ENCODE results near the gene SMCHD1.
"Not testable (repeated sequence)": the region's sequence is repeated elsewhere in the genome, so short reads cannot be mapped to it uniquely, and the experiment has no call there.

DNA sequence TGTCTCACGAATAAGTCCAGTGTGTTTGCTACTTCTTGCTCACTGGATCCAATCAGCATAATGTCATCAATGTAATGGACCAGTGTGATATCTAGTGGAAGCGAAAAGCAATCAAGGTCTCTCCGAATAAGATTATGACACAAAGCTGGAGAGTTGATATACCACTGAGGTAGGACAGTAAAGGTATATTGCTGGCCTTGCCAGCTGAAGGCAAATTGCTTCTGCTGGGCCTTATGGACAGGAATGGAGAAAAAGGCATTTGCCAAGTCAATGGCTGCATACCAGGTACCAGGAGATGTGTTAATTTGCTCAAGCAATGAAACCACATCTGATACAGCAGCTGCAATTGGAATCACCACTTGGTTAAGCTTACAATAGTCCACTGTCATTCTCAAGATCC lies 180.6 kb downstream of the SMCHD1 start:
- TF ChIP-seq, protein P1, sequence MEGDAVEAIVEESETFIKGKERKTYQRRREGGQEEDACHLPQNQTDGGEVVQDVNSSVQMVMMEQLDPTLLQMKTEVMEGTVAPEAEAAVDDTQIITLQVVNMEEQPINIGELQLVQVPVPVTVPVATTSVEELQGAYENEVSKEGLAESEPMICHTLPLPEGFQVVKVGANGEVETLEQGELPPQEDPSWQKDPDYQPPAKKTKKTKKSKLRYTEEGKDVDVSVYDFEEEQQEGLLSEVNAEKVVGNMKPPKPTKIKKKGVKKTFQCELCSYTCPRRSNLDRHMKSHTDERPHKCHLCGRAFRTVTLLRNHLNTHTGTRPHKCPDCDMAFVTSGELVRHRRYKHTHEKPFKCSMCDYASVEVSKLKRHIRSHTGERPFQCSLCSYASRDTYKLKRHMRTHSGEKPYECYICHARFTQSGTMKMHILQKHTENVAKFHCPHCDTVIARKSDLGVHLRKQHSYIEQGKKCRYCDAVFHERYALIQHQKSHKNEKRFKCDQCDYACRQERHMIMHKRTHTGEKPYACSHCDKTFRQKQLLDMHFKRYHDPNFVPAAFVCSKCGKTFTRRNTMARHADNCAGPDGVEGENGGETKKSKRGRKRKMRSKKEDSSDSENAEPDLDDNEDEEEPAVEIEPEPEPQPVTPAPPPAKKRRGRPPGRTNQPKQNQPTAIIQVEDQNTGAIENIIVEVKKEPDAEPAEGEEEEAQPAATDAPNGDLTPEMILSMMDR (IDR thresholded peaks at IDR 0.05; ENCODE audit: insufficient read depth, low read depth, low read length), result not testable (repeated sequence)
- TF ChIP-seq EZH2 (IDR thresholded peaks at IDR 0.05; ENCODE audit: insufficient read depth, low read length), result not testable (repeated sequence)
